Tibial nerve (tissue), 4 donors: Measurements from ENCODE around the gene OSM. TPM values are rescaled to one million over a fixed set of nuclear protein-coding genes. Genes with fewer than 3 reads are reported as not detected.

Experiments used
- DNase-seq, 2 donors: peaks; one replicate each; pipeline ENCODE4 v3.0.0-alpha.2; 2019; ENCODE audit warnings: low spot score in 2 of 2
- H3K27ac ChIP-seq, 4 donors: fragments of 200-600 bp; sonication (generic) in 3 of 4; one replicate each; pipeline ENCODE4 v1.5.1; 2017 to 2019; ENCODE audit warnings: mild to moderate bottlenecking in 1 of 4
- H3K27me3 ChIP-seq, 2 donors: fragments of 200-600 bp; sonication (generic) in 1 of 2; one replicate each; pipeline versions ENCODE4 v1.5.1 to v1.6.0; 2017 to 2019
- H3K36me3 ChIP-seq, 3 donors: fragments of 200-600 bp; sonication (generic); one replicate each; pipeline ENCODE4 v1.5.1; 2018 to 2019
- H3K4me1 ChIP-seq, 4 donors: fragments of 200-600 bp; sonication (generic) in 3 of 4; one replicate each; pipeline ENCODE4 v1.5.1; 2017 to 2019
- H3K4me3 ChIP-seq, 4 donors: fragments of 200-600 bp; sonication (generic) in 3 of 4; one replicate each; pipeline ENCODE4 v1.5.1; 2017 to 2019; ENCODE audit warnings: mild to moderate bottlenecking in 1 of 4, moderate library complexity in 1 of 4
- H3K9me3 ChIP-seq, 4 donors: fragments of 200-600 bp; sonication (generic) in 3 of 4; one replicate each; pipeline ENCODE4 v1.5.1; 2017 to 2019
- CTCF ChIP-seq, 5 experiments: fragments of 200-600 bp in 3 of 5; fragments of 450-650 bp in 2 of 5; sonication (generic) in 3 of 5; IDR thresholded peaks; one replicate each; pipeline ENCODE4 v1.5.1; 2016 to 2019; ENCODE audit warnings: antibody characterized with exemption in 5 of 5, mild to moderate bottlenecking in 3 of 5, moderate library complexity in 2 of 5
- EP300 ChIP-seq, 2 donors: sonication (generic); formaldehyde crosslinking; IDR thresholded peaks; one replicate each; pipeline ENCODE4 v1.6.1; 2017; ENCODE audit warnings: antibody characterized with exemption in 2 of 2, mild to moderate bottlenecking in 1 of 2
- POLR2A ChIP-seq, 2 donors: fragments of 450-650 bp; IDR thresholded peaks; one replicate each; pipeline ENCODE4 v1.6.1; 2017; ENCODE audit warnings: antibody characterized with exemption in 2 of 2, mild to moderate bottlenecking in 2 of 2, moderate library complexity in 2 of 2
- WGBS, 2 donors: methylation state at CpG; one replicate each; pipeline ENCODE4 v1.1.5; 2018; 5-methylcytosine and 5-hydroxymethylcytosine counted together
- total RNA-seq, 4 donors: library from RNA; depleted of rRNA; stranded (reverse); fragments of >200 nt; gene quantifications; one replicate each; pipeline ENCODE4 v1.1.0, GENCODE V29; 2016

OSM gene
- total RNA-seq, 4 donors from 2014 or later: 1.4 to 19.7 (median 4.2) TPM

GRCh38 chr22:30304495-30305244 is 38.0 kb upstream of the OSM start:
- TF ChIP-seq POLR2A (IDR thresholded peaks at IDR 0.05): no peak
- Histone ChIP-seq H3K9me3 (no peaks in the 10 kb centered on the region), H3K4me3 (no peak overlapping the region), H3K27me3 (no peaks in the 10 kb centered on the region), H3K4me1 (peaks cover 0 to 100% (median 81%) of the 10 kb centered on the region in 4 donors), H3K27ac (peak overlapping the region; percentile 16 to 88 (median 82)), H3K36me3 (peaks cover 0 to 31% (median 0%) of the 10 kb centered on the region in 3 donors)
- no peak for DNase-seq
- WGBS, 2 donors: 43 to 53% methylated on average over 6 to 7 of the region's 7 CpGs

GRCh38 chr22:30302810-30303138 is 36.1 kb upstream of the OSM start:
- Histone ChIP-seq H3K27me3 (no peaks in the 10 kb centered on the region), H3K4me3 (no peak overlapping the region), H3K27ac (peak overlapping the region; percentile 43 to 88 (median 82)), H3K9me3 (no peaks in the 10 kb centered on the region), H3K36me3 (peaks cover 0 to 50% (median 10%) of the 10 kb centered on the region in 3 donors), H3K4me1 (peaks cover 0 to 100% (median 72%) of the 10 kb centered on the region in 4 donors)
- TF ChIP-seq EP300 (IDR thresholded peaks at IDR 0.05) (no peak), POLR2A (IDR thresholded peaks at IDR 0.05) (no peak), CTCF (IDR thresholded peaks at IDR 0.05) (no peak)
- WGBS, 2 donors: 63 to 77% methylated on average over 5 of the region's 5 CpGs
- no peak for DNase-seq

GRCh38 chr22:30301995-30302809 is 35.6 kb upstream of the OSM start:
- 41 to 54% methylated on average over 7 to 9 of the region's 9 CpGs for WGBS, 2 donors
- Histone ChIP-seq H3K4me3 (no peak overlapping the region), H3K36me3 (peaks cover 0 to 56% (median 12%) of the 10 kb centered on the region in 3 donors), H3K4me1 (peaks cover 0 to 96% (median 72%) of the 10 kb centered on the region in 4 donors), H3K9me3 (no peaks in the 10 kb centered on the region), H3K27me3 (no peaks in the 10 kb centered on the region), H3K27ac (peak overlapping the region; percentile 48 to 88 (median 82))
- no peak for DNase-seq
- TF ChIP-seq EP300 (IDR thresholded peaks at IDR 0.05) (peak in 1 of 2 donors; percentile 70), POLR2A (IDR thresholded peaks at IDR 0.05) (no peak)

- WGBS, 2 donors: 87 to 92% methylated on average over 12 to 13 of the region's 13 CpGs
- DNase-seq: no peak
- Histone ChIP-seq H3K9me3 (no peaks in the 10 kb centered on the region), H3K36me3 (peaks cover 0 to 85% (median 12%) of the 10 kb centered on the region in 3 donors), H3K27ac (peak overlapping the region in 1 of 4 donors; percentile 83), H3K27me3 (no peaks in the 10 kb centered on the region), H3K4me3 (no peak overlapping the region), H3K4me1 (peaks cover 0 to 76% (median 43%) of the 10 kb centered on the region in 4 donors)
- TF ChIP-seq EP300 (IDR thresholded peaks at IDR 0.05) (no peak), CTCF (IDR thresholded peaks at IDR 0.05) (no peak), POLR2A (IDR thresholded peaks at IDR 0.05) (no peak)
Measured at GRCh38 chr22:30299322-30299721, 32.7 kb upstream of the OSM start.

- peaks cover 0 to 74% (median 32%) of the 10 kb centered on the region in 4 donors for H3K4me1 ChIP-seq
- no peaks in the 10 kb centered on the region for H3K9me3 ChIP-seq
- no peak for DNase-seq
- WGBS, 2 donors: 77 to 81% methylated on average over 9 of the region's 9 CpGs
- TF ChIP-seq CTCF (IDR thresholded peaks at IDR 0.05) (no peak), POLR2A (IDR thresholded peaks at IDR 0.05) (no peak), EP300 (IDR thresholded peaks at IDR 0.05) (no peak)
- peak overlapping the region in 3 of 4 donors; percentile 42 to 83 (median 54) for H3K27ac ChIP-seq
- H3K36me3 ChIP-seq: peaks cover 0 to 96% (median 22%) of the 10 kb centered on the region in 3 donors
- H3K4me3 ChIP-seq: no peak overlapping the region
- no peaks in the 10 kb centered on the region for H3K27me3 ChIP-seq
Measured at GRCh38 chr22:30297991-30298701, 31.5 kb upstream of the OSM start.
